Stimulated activated CD4-positive, alpha-beta T cell treated with anti-CD3 and anti-CD28 coated beads, TNF-alpha, amount 100 ng/mL, for 48 hours (primary cell): ENCODE results near the gene LGALSL.
"Not testable (repeated sequence)": the region's sequence is repeated elsewhere in the genome, so short reads cannot be mapped to it uniquely, and the experiment has no call there.

Source experiments
- DNase-seq, 3 donors: peaks; one replicate each; pipeline ENCODE4 v3.0.0-alpha.2; 2020; ENCODE audit warnings: low read depth in 3 of 3

LGALSL gene

GRCh38 chr2:64442801-64443429, 11.0 kb upstream of the LGALSL start:
- no peak for DNase-seq

GRCh38 chr2:64445970-64446369, 8.0 kb upstream of the LGALSL start:
- DNase-seq: not testable (repeated sequence)

DNA sequence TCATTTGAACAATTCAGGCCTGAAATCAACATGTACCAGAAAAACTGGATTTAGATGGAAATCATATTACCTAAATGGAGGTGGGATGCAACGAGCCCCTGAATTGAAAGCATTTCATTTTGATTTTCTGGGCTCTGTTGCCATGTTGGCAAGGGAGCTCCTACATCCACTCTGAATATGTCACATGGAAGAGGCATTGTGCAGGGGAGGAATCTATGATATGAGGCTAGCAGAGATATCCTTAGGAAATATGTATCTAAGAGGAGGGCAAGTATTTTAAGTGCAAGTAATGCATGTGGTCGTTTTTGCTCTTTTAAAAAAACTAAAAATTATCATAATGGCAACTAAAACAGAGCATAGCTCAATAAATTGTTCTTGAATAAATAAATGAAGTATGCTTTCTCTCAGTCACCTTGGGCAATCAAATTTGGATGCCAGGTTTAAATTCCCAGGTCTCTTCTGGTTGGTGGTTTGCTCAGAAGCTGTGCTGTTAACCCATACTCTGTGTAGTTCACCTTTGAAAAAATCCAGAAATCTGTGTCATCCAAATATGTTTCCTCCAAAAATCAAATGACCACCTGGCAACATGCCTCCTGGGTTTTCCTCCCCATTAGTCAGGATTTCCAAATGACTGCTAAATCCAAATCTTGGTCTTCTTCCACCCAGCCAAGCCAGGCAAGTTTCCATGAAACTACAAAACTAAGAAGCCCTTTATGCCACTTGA, 6.5 kb upstream of the LGALSL start:
- no peak for DNase-seq

GRCh38 chr2:64448041-64448426, 5.9 kb upstream of the LGALSL start:
- no peak for DNase-seq

GRCh38 chr2:64451051-64451450, 2.9 kb upstream of the LGALSL start:
- no peak for DNase-seq

DNA sequence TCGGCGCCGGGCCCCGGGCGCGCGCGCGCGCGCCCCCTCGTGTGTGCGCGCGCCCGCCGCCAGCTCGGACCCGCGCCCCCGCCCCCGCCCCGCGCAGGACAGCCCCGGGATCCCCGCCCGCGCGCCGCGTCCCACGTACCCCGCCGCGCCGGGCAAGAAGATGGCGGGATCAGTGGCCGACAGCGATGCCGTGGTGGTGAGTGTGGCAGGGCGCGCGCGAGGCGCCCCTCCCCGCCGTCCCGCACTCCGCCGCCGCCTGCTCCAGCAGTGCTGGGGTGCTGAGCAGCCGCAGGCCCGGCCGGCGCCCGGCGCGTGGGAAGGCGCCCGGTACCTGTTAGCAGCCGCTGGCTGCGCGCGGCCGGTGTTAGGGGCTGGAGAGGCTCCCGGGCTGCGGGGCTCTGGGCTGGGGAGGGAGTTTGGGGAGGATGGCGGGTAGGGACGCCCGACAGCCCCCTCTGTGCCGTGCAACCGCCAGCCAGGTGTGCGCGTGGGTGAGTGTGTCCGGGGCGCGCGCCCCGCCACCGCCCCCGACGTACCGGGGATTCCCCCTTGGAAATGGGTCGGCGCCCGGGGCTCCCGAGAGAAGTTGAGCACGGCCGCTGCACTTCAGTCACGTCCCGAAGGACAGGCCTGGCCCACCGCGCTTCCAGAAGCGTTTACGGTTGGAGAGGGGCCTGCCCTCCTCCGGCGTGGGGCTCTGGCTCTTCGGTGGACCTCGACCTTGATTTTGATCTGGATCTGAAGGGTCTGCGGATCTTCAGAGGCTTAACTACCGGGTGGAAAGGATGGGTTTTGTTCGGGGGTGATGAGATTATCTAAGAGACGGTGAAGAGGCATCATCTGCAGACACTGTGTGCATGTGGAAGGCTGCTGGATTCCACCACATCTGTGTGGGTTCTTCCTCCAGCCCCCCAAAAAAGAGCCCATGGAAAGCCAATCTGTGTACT, 697 bp downstream of the LGALSL start:
- DNase-seq: peak in 2 of 3 donors; percentile 18 to 36

GRCh38 chr2:64455545-64455944, 1.6 kb downstream of the LGALSL start:
- no peak for DNase-seq

DNA sequence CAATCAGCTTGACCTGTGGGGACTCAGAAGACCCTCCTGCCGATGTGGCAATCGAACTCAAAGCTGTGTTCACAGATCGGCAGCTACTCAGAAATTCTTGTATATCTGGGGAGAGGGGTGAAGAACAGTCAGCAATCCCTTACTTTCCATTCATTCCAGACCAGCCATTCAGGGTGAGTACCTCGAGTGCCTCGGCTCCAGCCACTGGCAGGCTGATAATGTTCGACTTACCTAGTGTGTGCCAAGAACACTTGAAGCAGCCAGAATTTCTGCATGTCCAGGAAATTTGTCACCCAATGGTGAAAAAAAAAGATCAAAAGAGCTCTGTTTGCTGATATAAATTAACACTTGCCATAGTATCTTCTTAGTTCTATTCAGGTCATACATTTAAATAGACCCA, 2.3 kb downstream of the LGALSL start:
- DNase-seq: no peak

DNA sequence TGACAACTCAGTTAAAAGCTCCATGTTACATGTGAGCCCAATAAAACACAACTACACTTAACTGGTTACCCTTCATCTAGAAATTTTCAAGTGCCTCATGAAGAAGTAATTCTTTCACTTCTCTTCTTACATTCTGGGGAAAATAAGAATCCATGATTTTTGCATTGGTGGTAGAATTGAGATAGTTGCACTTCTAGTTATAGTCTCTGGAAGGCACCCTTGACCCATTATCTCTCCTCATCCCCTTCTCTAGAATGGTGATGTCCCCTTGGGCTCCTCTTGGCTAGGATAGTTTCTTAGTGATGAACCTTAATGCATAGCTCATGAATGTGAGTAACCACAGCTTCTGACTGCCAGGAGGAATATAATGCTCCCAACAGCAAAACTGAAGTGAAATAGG, 3.6 kb downstream of the LGALSL start:
- no peak for DNase-seq

DNA sequence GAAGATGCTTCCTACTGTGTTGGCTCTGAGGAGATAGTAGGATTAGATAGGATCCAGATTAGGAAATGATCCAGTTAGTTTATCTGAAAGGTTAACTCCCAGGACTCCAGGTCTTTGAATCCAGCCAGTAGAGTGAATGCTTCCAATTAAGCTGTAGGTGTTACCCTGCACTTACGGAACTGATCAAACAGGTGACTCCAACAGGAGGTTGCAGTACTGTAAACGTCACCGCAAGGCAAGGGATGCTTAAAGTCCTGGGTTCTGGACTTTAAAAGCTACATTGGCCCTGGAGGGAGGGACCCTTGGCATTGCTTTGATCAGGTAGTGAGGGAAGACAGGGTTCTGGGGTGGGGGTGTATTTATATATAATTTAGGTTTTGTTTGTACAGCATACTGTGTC, 5.6 kb downstream of the LGALSL start:
- DNase-seq: no peak

GRCh38 chr2:64460330-64460729, 6.4 kb downstream of the LGALSL start:
- DNase-seq: no peak

DNA sequence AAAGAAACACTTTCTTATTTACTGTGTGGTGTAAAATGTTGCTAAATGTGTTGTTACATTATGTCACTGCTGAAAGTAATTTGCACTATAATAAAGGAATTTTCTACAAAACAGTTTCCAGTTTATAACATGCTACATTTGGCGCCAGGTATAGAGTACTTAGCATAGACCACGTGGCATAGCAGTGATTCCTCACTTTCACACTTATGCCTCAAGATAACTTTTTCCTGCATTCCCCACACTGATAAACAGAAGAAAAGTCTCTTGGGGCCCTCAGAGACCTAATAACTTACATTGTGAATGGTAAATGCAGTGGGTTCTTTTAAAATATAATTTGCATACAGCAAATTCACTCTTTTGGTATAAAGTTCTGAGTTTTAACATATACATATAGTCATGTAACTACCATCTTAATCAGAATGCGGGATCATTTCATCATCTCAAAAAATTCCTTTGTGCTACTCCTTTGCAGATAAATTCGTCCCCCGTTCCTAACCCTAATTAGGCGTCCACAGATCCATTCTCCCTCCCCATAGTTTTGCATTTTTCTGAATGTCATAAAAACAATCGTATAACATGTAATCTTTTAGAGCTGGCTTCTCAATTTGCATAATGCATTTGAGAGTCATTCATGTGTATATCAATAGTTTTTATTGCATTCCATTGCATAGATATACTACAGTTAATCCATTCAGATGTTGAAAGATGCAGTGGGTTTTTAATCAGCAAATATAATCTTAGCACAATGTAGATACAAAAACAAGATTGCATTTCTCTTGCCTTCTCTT, 7.5 kb downstream of the LGALSL start:
- no peak for DNase-seq

- no peak for DNase-seq
Observed at GRCh38 chr2:64462171-64462570, 8.2 kb downstream of the LGALSL start.

- DNase-seq: no peak
Observed at GRCh38 chr2:64462940-64463700, 9.2 kb downstream of the LGALSL start.

- DNase-seq: no peak
Observed at GRCh38 chr2:64463781-64464180, 9.8 kb downstream of the LGALSL start.

DNA sequence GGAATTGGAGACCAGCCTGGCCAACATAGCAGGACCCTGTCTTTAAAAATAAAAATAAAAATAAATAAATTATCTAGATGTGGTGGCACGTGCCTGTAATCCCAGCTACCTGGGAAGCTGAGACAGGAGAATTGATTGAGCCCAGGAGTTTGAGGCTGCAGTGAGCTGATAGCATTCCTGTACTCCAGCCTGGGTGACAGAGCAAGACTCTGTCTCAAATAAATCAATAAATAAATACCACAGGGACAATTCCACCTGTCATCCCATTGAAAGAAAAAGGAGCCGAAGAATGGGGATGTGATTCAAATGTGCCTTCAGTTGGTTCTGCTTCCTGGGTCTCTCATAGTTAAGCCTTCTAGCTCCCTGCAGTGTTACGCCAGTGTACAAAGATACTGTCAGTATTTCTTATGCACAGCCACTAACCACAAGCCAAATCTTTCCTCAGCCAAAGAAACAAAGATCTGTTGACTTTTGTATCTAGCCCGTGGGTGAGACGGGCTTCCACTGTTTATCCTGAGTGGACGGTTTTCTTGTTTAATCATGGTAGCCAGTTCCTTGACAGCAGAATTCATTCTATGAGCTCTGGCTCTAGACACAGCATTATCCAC, 12.6 kb downstream of the LGALSL start:
- DNase-seq: no peak

- no peak for DNase-seq
Observed at GRCh38 chr2:64467096-64467843, 13.3 kb downstream of the LGALSL start.

DNA sequence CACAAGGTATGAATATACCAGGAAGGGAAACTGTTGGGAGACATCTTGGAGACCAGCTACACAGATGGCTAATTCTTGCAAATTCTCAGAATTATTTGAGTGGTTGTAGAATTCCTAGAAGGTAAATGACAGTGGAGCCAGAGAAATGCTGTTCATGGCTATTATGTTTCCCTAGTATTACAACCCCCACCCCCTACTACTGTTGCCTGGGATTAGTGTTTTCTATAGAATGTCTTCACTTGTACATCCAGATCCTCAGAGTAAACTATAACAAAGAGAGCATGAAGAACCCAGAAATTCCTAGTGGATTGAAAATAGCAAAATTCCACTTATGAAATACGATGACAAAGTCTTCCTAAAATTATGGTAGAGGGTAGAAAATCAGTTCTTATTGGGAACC, 15.3 kb downstream of the LGALSL start:
- DNase-seq: no peak

DNA sequence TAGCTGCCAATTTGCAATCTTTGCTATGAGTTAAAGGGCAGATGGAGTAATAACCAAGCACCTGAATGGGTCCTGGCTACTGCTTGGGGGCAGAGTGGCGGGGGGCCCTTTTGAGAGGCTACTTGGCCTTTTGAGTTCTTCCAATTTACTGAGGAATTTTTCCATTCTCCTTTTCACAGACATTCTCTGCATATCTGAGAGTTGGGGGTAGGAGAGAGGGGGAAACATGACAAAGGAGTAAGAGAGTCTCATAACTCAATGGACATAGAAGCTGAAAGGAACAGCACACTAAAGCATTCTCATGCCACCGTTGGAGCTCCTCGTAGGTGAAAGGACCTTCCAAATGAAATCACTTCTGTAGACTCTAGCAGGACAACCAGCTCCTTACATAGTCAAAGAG, 16.1 kb downstream of the LGALSL start:
- DNase-seq: no peak

DNA sequence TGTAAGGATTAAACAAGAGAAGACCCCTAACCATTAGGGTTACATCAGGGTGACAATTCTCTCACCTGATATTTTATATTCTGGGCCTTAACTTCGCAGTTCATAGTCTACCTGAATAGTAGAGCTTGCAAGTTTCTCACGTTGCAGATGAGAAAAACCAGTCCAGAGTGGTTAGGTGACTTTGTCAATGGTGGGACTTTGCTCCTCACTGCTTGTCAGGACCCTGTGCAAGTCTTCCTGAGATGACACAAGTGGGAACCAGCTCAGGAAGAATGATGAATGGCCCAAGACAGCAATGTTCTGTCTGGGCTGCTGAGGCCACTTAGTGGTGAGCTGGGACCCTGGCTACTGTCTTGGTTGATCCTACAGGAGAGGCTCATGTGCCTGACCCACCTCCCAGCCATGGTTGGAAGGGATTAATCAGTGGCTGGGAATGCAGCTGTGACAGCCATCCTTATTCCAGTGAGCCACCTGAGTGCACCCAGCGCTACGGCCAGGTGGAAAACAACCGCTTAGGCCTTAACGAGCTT, 16.9 kb downstream of the LGALSL start:
- no peak for DNase-seq
